A549 (cell line): ENCODE results near the gene ATXN7L1. TPM values are rescaled to one million over a fixed set of nuclear protein-coding genes. Genes with fewer than 3 reads are reported as not detected.

Source experiments
- ATAC-seq, 2 experiments: fragments of 200-7000 bp in 1 of 2; fragments of >200 bp in 1 of 2; cut with Nextera tagmentation in 1 of 2; cut with Tn5 transposase in 1 of 2; 3 replicates each; pipeline versions ENCODE4 v1.8.0 to v1.9.1; 2018 to 2020; ENCODE audit warnings: mild to moderate bottlenecking in 1 of 2, moderate library complexity in 1 of 2
- CTCF ChIA-PET: fragments of 300-600 bp; sonication (Branson Sonifier 250); formaldehyde crosslinking; extraction: SDS; loops from one replicate; lab custom pipeline; 2021; ENCODE audit warnings: antibody characterized with exemption, inconsistent platforms; lab: Yijun Ruan, JAX
- POLR2A ChIA-PET: fragments of 350-600 bp; formaldehyde crosslinking; extraction: SDS; loops from one replicate; lab custom pipeline; 2021; ENCODE audit warnings: antibody characterized with exemption, inconsistent platforms; lab: Yijun Ruan, JAX
- DNase-seq, 2 experiments: peaks; one replicate each; pipeline versions ENCODE4 v3.0.0 to v3.0.0-alpha.2; 2011 to 2016; ENCODE audit warnings: low read depth in 1 of 2, low spot score in 1 of 2
- FAIRE-seq: peaks from 2 replicates; lab custom pipeline; 2011; peaks lifted over from hg19 to GRCh38; lab: Jason Lieb, UNC
- H3K27ac ChIP-seq, 2 experiments: fragments of >200 bp; sonication (Bioruptor Twin); formaldehyde crosslinking; 3 replicates each; pipeline ENCODE4 v1.5.1; 2016 to 2017
- H3K4me1 ChIP-seq: fragments of >200 bp; sonication (Bioruptor Twin); formaldehyde crosslinking; 3 replicates; pipeline ENCODE4 v1.6.1; 2016
- H3K4me2 ChIP-seq: fragments of >200 bp; sonication (Bioruptor Twin); formaldehyde crosslinking; 3 replicates; pipeline ENCODE4 v1.6.1; 2016
- H3K4me3 ChIP-seq: fragments of >200 bp; sonication (Bioruptor Twin); formaldehyde crosslinking; 3 replicates; pipeline ENCODE4 v1.5.1; 2016
- H3K9me3 ChIP-seq: fragments of >200 bp; sonication (Bioruptor Twin); formaldehyde crosslinking; 3 replicates; pipeline ENCODE4 v1.6.1; 2016
- CHD2 ChIP-seq: fragments of 150-350 bp; IDR thresholded peaks from 2 replicates; pipeline ENCODE4 v1.6.1; 2014; ENCODE audit warnings: low read length; ENCODE audit not compliant: partially characterized antibody
- CHD4 ChIP-seq: fragments of 200-600 bp; sonication (generic); IDR thresholded peaks from 2 replicates; pipeline ENCODE4 v1.6.1; 2016; ENCODE audit warnings: antibody characterized with exemption, mild to moderate bottlenecking, borderline replicate concordance
- EP300 ChIP-seq, 2 experiments: fragments of >200 bp; sonication (Bioruptor Twin); formaldehyde crosslinking; IDR thresholded peaks; 2 replicates in 1 of 2; 3 replicates in 1 of 2; pipeline ENCODE4 v1.6.1; 2016 to 2017
- GATA3 ChIP-seq: IDR thresholded peaks from 2 replicates; pipeline ENCODE4 v1.6.1; 2012; ENCODE audit warnings: borderline replicate concordance
- HDAC2 ChIP-seq: fragments of 200-600 bp; sonication (generic); IDR thresholded peaks from 2 replicates; pipeline ENCODE4 v1.6.1; 2016
- HES2 ChIP-seq: fragments of >200 bp; sonication (Bioruptor Twin); formaldehyde crosslinking; IDR thresholded peaks from 2 replicates; pipeline ENCODE4 v1.6.1; 2016
- HOXB13 ChIP-seq: fragments of 250-450 bp; sonication (Bioruptor Pico); IDR thresholded peaks from 2 replicates; pipeline ENCODE4 v1.5.0; 2020; ENCODE audit warnings: low read depth, mild to moderate bottlenecking, moderate library complexity
- KDM5A ChIP-seq: fragments of 200-600 bp; sonication (generic); IDR thresholded peaks from 2 replicates; pipeline ENCODE4 v1.6.1; 2016; ENCODE audit warnings: antibody characterized with exemption, mild to moderate bottlenecking
- MAFK ChIP-seq: fragments of 450-650 bp; IDR thresholded peaks from 2 replicates; pipeline ENCODE4 v1.6.1; 2014; ENCODE audit not compliant: partially characterized antibody
- MYC ChIP-seq: IDR thresholded peaks from 2 replicates; pipeline ENCODE4 v1.6.1; 2012; ENCODE audit warnings: mild to moderate bottlenecking, inconsistent platforms, low read length, improper control_type of control experiment, borderline replicate concordance
- PBX3 ChIP-seq: IDR thresholded peaks from 2 replicates; pipeline ENCODE4 v1.6.1; 2012
- RFX5 ChIP-seq: fragments of 450-650 bp; IDR thresholded peaks from 2 replicates; pipeline ENCODE4 v1.7.1; 2014; ENCODE audit warnings: antibody characterized with exemption, mild to moderate bottlenecking, moderate library complexity
- RNF2 ChIP-seq: fragments of 200-600 bp; sonication (generic); IDR thresholded peaks from 2 replicates; pipeline ENCODE4 v1.6.1; 2016; ENCODE audit warnings: low read depth, mild to moderate bottlenecking, antibody characterized with exemption, moderate library complexity, borderline replicate concordance
- SREBF2 ChIP-seq: fragments of 450-650 bp; IDR thresholded peaks from 2 replicates; pipeline ENCODE4 v1.6.1; 2014; ENCODE audit warnings: mild to moderate bottlenecking, moderate library complexity
- TFCP2L1 ChIP-seq: fragments of 250-450 bp; sonication (Bioruptor Pico); IDR thresholded peaks from 2 replicates; pipeline ENCODE4 v1.5.0; 2021; ENCODE audit warnings: mild to moderate bottlenecking
- ZNF302 ChIP-seq: fragments of 250-450 bp; sonication (Bioruptor Pico); IDR thresholded peaks from 2 replicates; pipeline ENCODE4 v1.9.0; 2021; ENCODE audit warnings: inconsistent platforms, mild to moderate bottlenecking, moderate library complexity
- WGBS: methylation state at CpG from one replicate; pipeline ENCODE4 v1.1.6; 2017; ENCODE audit errors: missing lambda C conversion rate; 5-methylcytosine and 5-hydroxymethylcytosine counted together
- polyA plus RNA-seq, 4 experiments: library from polyadenylated mRNA; depleted of rRNA in 3 of 4; stranded (reverse); fragments of >200 nt; fragmentation: RNase III in 1 of 4; extraction: RNeasy Plus Mini Kit Qiagen cat#74134 plus additional on column Dnase treatment in 1 of 4; gene quantifications; 2 replicates in 3 of 4; 3 replicates in 1 of 4; pipeline ENCODE4 v1.2.3, GENCODE V29; 2011 to 2017
- TF ChIP-seq, protein P1 (sequence below): fragments of 200-600 bp; sonication (generic); IDR thresholded peaks from 2 replicates; pipeline ENCODE4 v1.6.1; 2016; ENCODE audit warnings: antibody characterized with exemption, mild to moderate bottlenecking, moderate library complexity
- TF ChIP-seq, protein P2 (sequence below): fragments of 250-450 bp; sonication (Bioruptor Pico); IDR thresholded peaks from 2 replicates; pipeline ENCODE4 v1.5.0; 2021; ENCODE audit warnings: mild to moderate bottlenecking, moderate library complexity, borderline replicate concordance

ATXN7L1 gene
- polyA plus RNA-seq, 2 of the 4 experiments (the other 2 are of a cell fraction): 4.5 to 5.7 TPM

DNA sequence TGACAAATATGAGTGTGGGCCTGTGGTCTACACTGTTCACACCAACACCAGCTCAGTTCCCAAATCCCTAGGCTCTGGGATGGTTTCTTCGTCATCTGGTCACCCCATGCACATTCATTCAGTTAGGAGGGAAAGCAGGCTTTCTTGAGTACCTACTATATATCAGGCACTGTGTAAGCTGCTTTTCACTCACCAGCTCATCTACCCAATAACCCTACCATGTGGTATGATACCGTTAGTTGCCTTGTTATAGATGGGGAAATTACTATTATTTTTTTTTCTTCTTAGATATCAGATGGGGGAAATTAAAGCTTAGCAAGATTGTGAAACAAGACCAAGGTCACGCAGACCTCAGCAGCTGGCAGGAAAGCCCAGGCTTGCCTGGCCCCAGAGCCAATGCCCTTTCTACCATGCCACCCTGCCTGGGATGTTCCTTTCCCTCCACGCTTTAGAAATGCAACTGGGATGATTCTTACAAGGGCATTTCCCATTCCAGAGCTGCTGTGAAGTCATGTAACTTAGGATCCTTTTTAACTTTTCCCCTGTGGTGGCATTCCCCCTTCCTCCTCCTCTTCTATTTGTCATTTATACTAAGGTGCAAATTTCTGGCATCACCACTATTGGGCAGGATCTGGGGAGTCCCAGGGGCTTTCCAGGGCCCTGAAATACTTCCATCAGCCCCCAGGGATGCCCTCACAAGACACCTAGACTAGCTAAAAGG, 202.0 kb downstream of the ATXN7L1 start (continued):
- TF ChIP-seq PBX3: no peak

DNA sequence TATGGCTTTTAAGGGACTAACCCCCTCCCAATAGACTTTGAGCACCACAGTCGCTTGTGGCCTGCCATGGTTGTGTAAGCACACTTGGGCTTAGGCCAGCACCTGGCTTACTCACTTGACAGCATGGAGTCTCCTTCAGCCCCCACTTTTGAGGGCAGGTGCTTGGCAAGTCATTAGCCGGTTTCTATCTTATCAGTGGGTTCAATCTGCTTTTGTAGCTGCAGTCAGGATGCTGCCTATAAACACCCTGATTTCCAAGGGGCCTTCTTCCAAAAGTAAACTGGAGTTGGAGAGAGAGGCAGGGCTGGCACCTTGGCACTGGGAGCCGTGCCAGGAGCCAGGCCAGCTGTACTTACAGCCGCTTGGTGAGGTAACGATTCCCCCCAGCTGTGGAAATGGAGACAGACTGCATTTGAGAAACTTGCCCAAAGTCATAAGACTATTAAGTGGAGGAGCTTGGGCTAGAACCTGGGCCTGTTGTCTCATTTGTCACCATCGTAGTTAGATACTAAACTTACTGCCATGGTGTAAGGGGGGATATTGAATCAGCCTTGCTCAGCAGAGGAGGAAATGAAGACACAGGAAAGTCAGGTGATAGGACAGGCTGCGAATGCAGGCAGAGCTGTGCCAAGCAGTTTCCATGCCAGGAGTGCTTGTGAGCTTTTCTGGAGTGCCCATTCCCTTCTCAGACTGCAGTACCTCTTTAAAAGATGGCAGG, 202.9 kb downstream of the ATXN7L1 start:
- H3K4me1 ChIP-seq: peaks cover 19% of the 10 kb centered on the region
- WGBS: 79% methylated on average over 7 of the region's 7 CpGs
- ATAC-seq (no peak), DNase-seq (no peak), FAIRE-seq (no peak)
- CTCF ChIA-PET: interaction anchor here (0.6 to 2.3 kb wide), 4 partner anchors 11 to 472 kb away, joined by 3 to 7 read pairs (median 6); no protein-coding TSS in a partner anchor
- H3K27ac ChIP-seq: no peak overlapping the region
- no peak overlapping the region for H3K4me2 ChIP-seq
- H3K4me3 ChIP-seq: no peak overlapping the region
- no peak for TF ChIP-seq HOXB13 (CRISPR knock-in tag)
- TF ChIP-seq GATA3: no peak
- TF ChIP-seq, all 56 proteins: peak for 0
- H3K9me3 ChIP-seq: no peaks in the 10 kb centered on the region
- POLR2A ChIA-PET: no interaction called here

- H3K4me1 ChIP-seq: peaks cover 19% of the 10 kb centered on the region
- ChIA-PET CTCF (interaction anchor here (1.0 to 2.3 kb wide), 3 partner anchors 11 to 370 kb away, joined by 4 to 7 read pairs (median 5); no protein-coding TSS in a partner anchor), POLR2A (no interaction called here)
- H3K9me3 ChIP-seq: no peaks in the 10 kb centered on the region
- DNase-seq: no peak
- no peak for FAIRE-seq
- ATAC-seq: no peak
- WGBS: 100% methylated on average over 2 of the region's 2 CpGs
- no peak overlapping the region for H3K4me3 ChIP-seq
- H3K4me2 ChIP-seq: no peak overlapping the region
- no peak overlapping the region for H3K27ac ChIP-seq
- TF ChIP-seq HES2 (no peak), RNF2 (no peak), TFCP2L1 (CRISPR knock-in tag) (no peak), CHD2 (no peak), SREBF2 (no peak), KDM5A (no peak), CHD4 (no peak), MYC (no peak), EP300 (IDR thresholded peaks at IDR 0.05) (no peak), ZNF302 (no peak), HDAC2 (no peak), MAFK (no peak), RFX5 (no peak)
- TF ChIP-seq, protein P1, sequence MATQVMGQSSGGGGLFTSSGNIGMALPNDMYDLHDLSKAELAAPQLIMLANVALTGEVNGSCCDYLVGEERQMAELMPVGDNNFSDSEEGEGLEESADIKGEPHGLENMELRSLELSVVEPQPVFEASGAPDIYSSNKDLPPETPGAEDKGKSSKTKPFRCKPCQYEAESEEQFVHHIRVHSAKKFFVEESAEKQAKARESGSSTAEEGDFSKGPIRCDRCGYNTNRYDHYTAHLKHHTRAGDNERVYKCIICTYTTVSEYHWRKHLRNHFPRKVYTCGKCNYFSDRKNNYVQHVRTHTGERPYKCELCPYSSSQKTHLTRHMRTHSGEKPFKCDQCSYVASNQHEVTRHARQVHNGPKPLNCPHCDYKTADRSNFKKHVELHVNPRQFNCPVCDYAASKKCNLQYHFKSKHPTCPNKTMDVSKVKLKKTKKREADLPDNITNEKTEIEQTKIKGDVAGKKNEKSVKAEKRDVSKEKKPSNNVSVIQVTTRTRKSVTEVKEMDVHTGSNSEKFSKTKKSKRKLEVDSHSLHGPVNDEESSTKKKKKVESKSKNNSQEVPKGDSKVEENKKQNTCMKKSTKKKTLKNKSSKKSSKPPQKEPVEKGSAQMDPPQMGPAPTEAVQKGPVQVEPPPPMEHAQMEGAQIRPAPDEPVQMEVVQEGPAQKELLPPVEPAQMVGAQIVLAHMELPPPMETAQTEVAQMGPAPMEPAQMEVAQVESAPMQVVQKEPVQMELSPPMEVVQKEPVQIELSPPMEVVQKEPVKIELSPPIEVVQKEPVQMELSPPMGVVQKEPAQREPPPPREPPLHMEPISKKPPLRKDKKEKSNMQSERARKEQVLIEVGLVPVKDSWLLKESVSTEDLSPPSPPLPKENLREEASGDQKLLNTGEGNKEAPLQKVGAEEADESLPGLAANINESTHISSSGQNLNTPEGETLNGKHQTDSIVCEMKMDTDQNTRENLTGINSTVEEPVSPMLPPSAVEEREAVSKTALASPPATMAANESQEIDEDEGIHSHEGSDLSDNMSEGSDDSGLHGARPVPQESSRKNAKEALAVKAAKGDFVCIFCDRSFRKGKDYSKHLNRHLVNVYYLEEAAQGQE: no peak
- TF ChIP-seq, protein P2, sequence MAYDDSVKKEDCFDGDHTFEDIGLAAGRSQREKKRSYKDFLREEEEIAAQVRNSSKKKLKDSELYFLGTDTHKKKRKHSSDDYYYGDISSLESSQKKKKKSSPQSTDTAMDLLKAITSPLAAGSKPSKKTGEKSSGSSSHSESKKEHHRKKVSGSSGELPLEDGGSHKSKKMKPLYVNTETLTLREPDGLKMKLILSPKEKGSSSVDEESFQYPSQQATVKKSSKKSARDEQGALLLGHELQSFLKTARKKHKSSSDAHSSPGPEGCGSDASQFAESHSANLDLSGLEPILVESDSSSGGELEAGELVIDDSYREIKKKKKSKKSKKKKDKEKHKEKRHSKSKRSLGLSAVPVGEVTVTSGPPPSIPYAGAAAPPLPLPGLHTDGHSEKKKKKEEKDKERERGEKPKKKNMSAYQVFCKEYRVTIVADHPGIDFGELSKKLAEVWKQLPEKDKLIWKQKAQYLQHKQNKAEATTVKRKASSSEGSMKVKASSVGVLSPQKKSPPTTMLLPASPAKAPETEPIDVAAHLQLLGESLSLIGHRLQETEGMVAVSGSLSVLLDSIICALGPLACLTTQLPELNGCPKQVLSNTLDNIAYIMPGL (CRISPR knock-in tag): no peak
- TF ChIP-seq, all 56 proteins: peak for 0
Observed at GRCh38 chr7:105672801-105673200, 203.6 kb downstream of the ATXN7L1 start.
